ENCODE data around the gene SLC35F1.

- TF ChIP-seq CTCF (IDR thresholded peaks at IDR 0.05) (no peak), EZH2 (IDR thresholded peaks at IDR 0.05) (no peak), EZH2phosphoT487 (IDR thresholded peaks at IDR 0.05) (no peak)
Observed at GRCh38 chr6:117932001-117932400, 24.9 kb downstream of the SLC35F1 start.
